ENCODE measurements around the gene MYO7A.

GRCh38 chr11:77206264-77207018, 78.4 kb downstream of the MYO7A start:
- TF ChIP-seq, protein P1, sequence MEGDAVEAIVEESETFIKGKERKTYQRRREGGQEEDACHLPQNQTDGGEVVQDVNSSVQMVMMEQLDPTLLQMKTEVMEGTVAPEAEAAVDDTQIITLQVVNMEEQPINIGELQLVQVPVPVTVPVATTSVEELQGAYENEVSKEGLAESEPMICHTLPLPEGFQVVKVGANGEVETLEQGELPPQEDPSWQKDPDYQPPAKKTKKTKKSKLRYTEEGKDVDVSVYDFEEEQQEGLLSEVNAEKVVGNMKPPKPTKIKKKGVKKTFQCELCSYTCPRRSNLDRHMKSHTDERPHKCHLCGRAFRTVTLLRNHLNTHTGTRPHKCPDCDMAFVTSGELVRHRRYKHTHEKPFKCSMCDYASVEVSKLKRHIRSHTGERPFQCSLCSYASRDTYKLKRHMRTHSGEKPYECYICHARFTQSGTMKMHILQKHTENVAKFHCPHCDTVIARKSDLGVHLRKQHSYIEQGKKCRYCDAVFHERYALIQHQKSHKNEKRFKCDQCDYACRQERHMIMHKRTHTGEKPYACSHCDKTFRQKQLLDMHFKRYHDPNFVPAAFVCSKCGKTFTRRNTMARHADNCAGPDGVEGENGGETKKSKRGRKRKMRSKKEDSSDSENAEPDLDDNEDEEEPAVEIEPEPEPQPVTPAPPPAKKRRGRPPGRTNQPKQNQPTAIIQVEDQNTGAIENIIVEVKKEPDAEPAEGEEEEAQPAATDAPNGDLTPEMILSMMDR (IDR thresholded peaks at IDR 0.05) = no peak
- TF ChIP-seq, protein P2, sequence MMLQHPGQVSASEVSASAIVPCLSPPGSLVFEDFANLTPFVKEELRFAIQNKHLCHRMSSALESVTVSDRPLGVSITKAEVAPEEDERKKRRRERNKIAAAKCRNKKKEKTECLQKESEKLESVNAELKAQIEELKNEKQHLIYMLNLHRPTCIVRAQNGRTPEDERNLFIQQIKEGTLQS (CRISPR knock-in tag; conservative IDR thresholded peaks at IDR 0.05) = no peak
- no peak for TF ChIP-seq NR1H2 (CRISPR knock-in tag; IDR thresholded peaks at IDR 0.05)
- no peak for TF ChIP-seq ZNF232 (CRISPR knock-in tag; IDR thresholded peaks at IDR 0.05)
- TF ChIP-seq MLX (CRISPR knock-in tag; IDR thresholded peaks at IDR 0.05) = no peak
- TF ChIP-seq FOXJ3 (CRISPR knock-in tag; IDR thresholded peaks at IDR 0.05; ENCODE audit: borderline replicate concordance) = no peak
- TF ChIP-seq USF2 (CRISPR knock-in tag; IDR thresholded peaks at IDR 0.05) = no peak
- TF ChIP-seq PRDM15 (CRISPR knock-in tag; IDR thresholded peaks at IDR 0.05) = no peak
- no peak for TF ChIP-seq KAT7 (CRISPR knock-in tag; IDR thresholded peaks at IDR 0.05; ENCODE audit: borderline replicate concordance)
- TF ChIP-seq E2F1 (CRISPR knock-in tag; IDR thresholded peaks at IDR 0.05) = no peak
- no peak for TF ChIP-seq ELF4 (CRISPR knock-in tag; IDR thresholded peaks at IDR 0.05; ENCODE audit: low read depth)
- TF ChIP-seq TEAD4 (CRISPR knock-in tag; IDR thresholded peaks at IDR 0.05) = no peak
- no peak for TF ChIP-seq ESRRA (CRISPR knock-in tag; IDR thresholded peaks at IDR 0.05; ENCODE audit: borderline replicate concordance)
- no peak for TF ChIP-seq ZBTB43 (CRISPR knock-in tag; IDR thresholded peaks at IDR 0.05)
